HG02798 (cell line): ENCODE data around the gene C6orf163.
A peak's percentile ranks its signal among the peaks of the same experiment; 100 is the strongest.

ENCODE experiments used
- ATAC-seq: cut with Tn5 transposase; IDR thresholded peaks from one replicate; pipeline ENCODE4 v1.9.1; 2021; ENCODE audit warnings: mild to moderate bottlenecking; ENCODE audit not compliant: unreplicated experiment, poor library complexity

Gene C6orf163

GRCh38 chr6:87407901-87408720 is 63.5 kb downstream of the C6orf163 start, which contains the start of gene CFAP206:
CFAP206 (plus strand) TSS chr6:87407972; CDS start chr6:87409840, 1,868 bp downstream.
- ATAC-seq = peak; percentile 87

GRCh38 chr6:87408721-87409155 is 64.1 kb downstream of the C6orf163 start:
- ATAC-seq = no peak
